Fibroblast of lung (primary cell): ENCODE results near the gene S100A5. TPM values are rescaled to one million over a fixed set of nuclear protein-coding genes. Genes with fewer than 3 reads are reported as not detected.
"Not testable (repeated sequence)": the region's sequence is repeated elsewhere in the genome, so short reads cannot be mapped to it uniquely, and the experiment has no call there.

Source experiments
- DNase-seq, 2 donors: peaks; one replicate each; pipeline versions ENCODE4 v3.0.0 to v3.0.0-alpha.2; 2010; ENCODE audit warnings: low read depth in 2 of 2
- H2AFZ ChIP-seq: 2 replicates; pipeline ENCODE4 v1.5.1; 2012; ENCODE audit warnings: low read length, control low read depth, inconsistent platforms
- H3K27ac ChIP-seq: 2 replicates; pipeline ENCODE4 v1.5.1; 2011; ENCODE audit warnings: low read length, control low read depth; ENCODE audit not compliant: insufficient read depth
- H3K27me3 ChIP-seq: 2 replicates; pipeline ENCODE4 v1.5.1; 2011; ENCODE audit warnings: mild to moderate bottlenecking, low read length; ENCODE audit not compliant: control insufficient read depth, insufficient read depth
- H3K36me3 ChIP-seq: 2 replicates; pipeline ENCODE4 v1.5.1; 2011; ENCODE audit warnings: low read length; ENCODE audit not compliant: control insufficient read depth, insufficient read depth
- H3K4me1 ChIP-seq: 2 replicates; pipeline ENCODE4 v1.5.1; 2011; ENCODE audit warnings: low read length; ENCODE audit not compliant: control insufficient read depth, insufficient read depth; ENCODE audit errors: extremely low read depth
- H3K4me2 ChIP-seq: 2 replicates; pipeline ENCODE4 v1.5.1; 2011; ENCODE audit warnings: low read length, control low read depth; ENCODE audit not compliant: insufficient read depth; ENCODE audit errors: extremely low read depth
- H3K4me3 ChIP-seq, 4 experiments: fragments of 200-600 bp in 1 of 4; sonication (generic) in 1 of 4; replicated peaks in 1 of 4; 2 replicates each; pipeline ENCODE4 v1.5.1; 2011 to 2016; ENCODE audit warnings: low read length in 4 of 4, low read depth in 3 of 4, mild to moderate bottlenecking in 3 of 4, control low read depth in 2 of 4, inconsistent platforms in 1 of 4, mixed read lengths in 1 of 4; ENCODE audit not compliant: insufficient read depth in 1 of 4; ENCODE audit errors: control extremely low read depth in 1 of 4
- H3K79me2 ChIP-seq: 2 replicates; pipeline ENCODE4 v1.5.1; 2012; ENCODE audit warnings: mild to moderate bottlenecking, low read length, inconsistent platforms; ENCODE audit not compliant: control insufficient read depth, insufficient read depth
- H3K9ac ChIP-seq: 2 replicates; pipeline ENCODE4 v1.5.1; 2011; ENCODE audit warnings: mild to moderate bottlenecking, low read length, control low read depth; ENCODE audit not compliant: insufficient read depth
- H3K9me3 ChIP-seq: 2 replicates; pipeline ENCODE4 v1.5.1; 2012; ENCODE audit warnings: low read depth, low read length; ENCODE audit not compliant: control insufficient read depth, insufficient read depth
- H4K20me1 ChIP-seq: 2 replicates; pipeline ENCODE4 v1.5.1; 2011; ENCODE audit warnings: low read length; ENCODE audit not compliant: control insufficient read depth, insufficient read depth; ENCODE audit errors: extremely low read depth
- CTCF ChIP-seq, 2 donors: IDR thresholded peaks in 1 of 2; conservative IDR thresholded peaks in 1 of 2; 1 replicate in 1 of 2; 2 replicates in 1 of 2; pipeline ENCODE4 v1.5.1; 2011 to 2012; ENCODE audit warnings: low read length in 2 of 2, control low read depth in 1 of 2, inconsistent platforms in 1 of 2, low read depth in 1 of 2, mild to moderate bottlenecking in 1 of 2
- EZH2 ChIP-seq: IDR thresholded peaks from 2 replicates; pipeline ENCODE4 v1.5.1; 2012; ENCODE audit warnings: low read length, control low read depth, mild to moderate bottlenecking; ENCODE audit errors: missing control alignments
- polyA plus RNA-seq, 2 donors: library from polyadenylated mRNA; depleted of rRNA in 1 of 2; stranded (reverse) in 1 of 2; unstranded in 1 of 2; fragments of >200 nt; gene quantifications; 2 replicates each; pipeline ENCODE4 v1.2.1, GENCODE V29; 2011 to 2012; ENCODE audit warnings: missing spikeins in 1 of 2
- total RNA-seq: library from RNA; depleted of rRNA; stranded (reverse); fragments of >200 nt; gene quantifications from 2 replicates; pipeline ENCODE4 v1.2.1, GENCODE V29; 2014

Gene S100A5
- total and polyA plus RNA-seq, 2 donors (not counting 1 experiment from before 2014, with no cell fraction given) = 0.20 TPM; not detected in 1

- Histone ChIP-seq H4K20me1 (no peaks in the 10 kb centered on the region), H3K9ac (no peak overlapping the region), H3K36me3 (no peaks in the 10 kb centered on the region), H3K27me3 (no peaks in the 10 kb centered on the region), H3K27ac (no peak overlapping the region), H2AFZ (no peak overlapping the region), H3K4me3 (no peak overlapping the region), H3K4me2 (no peak overlapping the region), H3K9me3 (no peaks in the 10 kb centered on the region), H3K79me2 (no peaks in the 10 kb centered on the region), H3K4me1 (peaks cover 11% of the 10 kb centered on the region)
- TF ChIP-seq CTCF (conservative IDR thresholded peaks at IDR 0.05 in 1 of 2, IDR thresholded peaks at IDR 0.05 in 1 of 2; ENCODE audit: low read depth in 1 of 2, low read length in 2 of 2) = no peak
- TF ChIP-seq EZH2 = no peak
- peak in 1 of 2 donors; percentile 35 for DNase-seq
Observed at GRCh38 chr1:153578490-153578889, 37.8 kb upstream of the S100A5 start.

GRCh38 chr1:153577624-153578051 is 36.9 kb upstream of the S100A5 start:
- Histone ChIP-seq H3K4me2 (no peak overlapping the region), H4K20me1 (no peaks in the 10 kb centered on the region), H3K4me3 (no peak overlapping the region), H3K9ac (no peak overlapping the region), H3K79me2 (no peaks in the 10 kb centered on the region), H3K9me3 (no peaks in the 10 kb centered on the region), H2AFZ (peak overlapping the region; percentile 51), H3K27me3 (no peaks in the 10 kb centered on the region), H3K36me3 (no peaks in the 10 kb centered on the region), H3K27ac (no peak overlapping the region), H3K4me1 (peaks cover 16% of the 10 kb centered on the region)
- no peak for TF ChIP-seq CTCF (conservative IDR thresholded peaks at IDR 0.05 in 1 of 2, IDR thresholded peaks at IDR 0.05 in 1 of 2; ENCODE audit: low read depth in 1 of 2, low read length in 2 of 2)
- TF ChIP-seq EZH2 = no peak
- no peak for DNase-seq

- Histone ChIP-seq H3K27me3 (no peaks in the 10 kb centered on the region), H3K4me2 (no peak overlapping the region), H3K79me2 (no peaks in the 10 kb centered on the region), H3K9ac (no peak overlapping the region), H3K9me3 (no peaks in the 10 kb centered on the region), H3K4me1 (peaks cover 16% of the 10 kb centered on the region), H3K36me3 (no peaks in the 10 kb centered on the region), H3K4me3 (no peak overlapping the region), H3K27ac (no peak overlapping the region), H4K20me1 (no peaks in the 10 kb centered on the region), H2AFZ (no peak overlapping the region)
- DNase-seq = no peak
- TF ChIP-seq CTCF (conservative IDR thresholded peaks at IDR 0.05 in 1 of 2, IDR thresholded peaks at IDR 0.05 in 1 of 2; ENCODE audit: low read depth in 1 of 2, low read length in 2 of 2) = no peak
- no peak for TF ChIP-seq EZH2
Observed at GRCh38 chr1:153577138-153577537, 36.4 kb upstream of the S100A5 start.

GRCh38 chr1:153575497-153575896 is 34.8 kb upstream of the S100A5 start:
- H3K4me2 ChIP-seq, H4K20me1 ChIP-seq, H3K27ac ChIP-seq, H2AFZ ChIP-seq, DNase-seq, H3K36me3 ChIP-seq, H3K9ac ChIP-seq, H3K79me2 ChIP-seq, H3K9me3 ChIP-seq, H3K27me3 ChIP-seq, H3K4me3 ChIP-seq: not testable (repeated sequence)
- peaks cover 21% of the 10 kb centered on the region for H3K4me1 ChIP-seq

- DNase-seq, H3K79me2 ChIP-seq, H3K4me3 ChIP-seq, H3K4me2 ChIP-seq, H3K27me3 ChIP-seq, H3K9me3 ChIP-seq, H4K20me1 ChIP-seq, H2AFZ ChIP-seq, H3K9ac ChIP-seq, H3K36me3 ChIP-seq, H3K27ac ChIP-seq: not testable (repeated sequence)
- H3K4me1 ChIP-seq = peaks cover 21% of the 10 kb centered on the region
Observed at GRCh38 chr1:153575081-153575491, 34.4 kb upstream of the S100A5 start.
